ENCODE measurements around the gene CD180. TPM values are rescaled to one million over a fixed set of nuclear protein-coding genes. Genes with fewer than 3 reads are reported as not detected.
A peak's percentile ranks its signal among the peaks of the same experiment; 100 is the strongest.

The CD180 gene
- total and polyA plus RNA-seq, 2 experiments from 2014 or later: not detected

- H3K4me3 ChIP-seq: no peak overlapping the region
- no peak overlapping the region for H3K27ac ChIP-seq
- DNase-seq (ENCODE audit: low read depth in 1 of 2, low spot score in 1 of 2): peak in 1 of 2 donors; percentile 73
- H3K9me3 ChIP-seq (ENCODE audit: low read depth): no peaks in the 10 kb centered on the region
- no peak for TF ChIP-seq CTCF (IDR thresholded peaks at IDR 0.05; ENCODE audit: low read depth, low read length)
- H3K4me1 ChIP-seq (ENCODE audit: low read depth): peaks cover 21% of the 10 kb centered on the region
- H3K36me3 ChIP-seq: no peaks in the 10 kb centered on the region
- no peaks in the 10 kb centered on the region for H3K27me3 ChIP-seq
Observed at GRCh38 chr5:67211926-67212325, 15.3 kb upstream of the CD180 start.

- no peak overlapping the region for H3K27ac ChIP-seq
- H3K27me3 ChIP-seq: no peaks in the 10 kb centered on the region
- no peak overlapping the region for H3K4me3 ChIP-seq
- peak; percentile 64 for TF ChIP-seq CTCF (IDR thresholded peaks at IDR 0.05; ENCODE audit: low read depth, low read length)
- peak; percentile 84 to 86 for DNase-seq (ENCODE audit: low read depth in 1 of 2, low spot score in 1 of 2)
- no peaks in the 10 kb centered on the region for H3K9me3 ChIP-seq (ENCODE audit: low read depth)
- H3K36me3 ChIP-seq: no peaks in the 10 kb centered on the region
- no peaks in the 10 kb centered on the region for H3K4me1 ChIP-seq (ENCODE audit: low read depth)
Observed at GRCh38 chr5:67209141-67209771, 12.7 kb upstream of the CD180 start.

GRCh38 chr5:67208403-67208802, 11.8 kb upstream of the CD180 start:
- no peak overlapping the region for H3K4me3 ChIP-seq
- H3K36me3 ChIP-seq: no peaks in the 10 kb centered on the region

GRCh38 chr5:67206929-67207328, 10.3 kb upstream of the CD180 start:
- Histone ChIP-seq H3K27me3 (no peaks in the 10 kb centered on the region), H3K9me3 (ENCODE audit: low read depth) (no peaks in the 10 kb centered on the region), H3K27ac (no peak overlapping the region), H3K4me1 (ENCODE audit: low read depth) (no peaks in the 10 kb centered on the region), H3K36me3 (no peaks in the 10 kb centered on the region), H3K4me3 (no peak overlapping the region)
- DNase-seq (ENCODE audit: low read depth in 1 of 2, low spot score in 1 of 2): no peak
- no peak for TF ChIP-seq CTCF (IDR thresholded peaks at IDR 0.05; ENCODE audit: low read depth, low read length)

More at GRCh38 chr5:67208403-67208802, 11.8 kb upstream of the CD180 start:
- Histone ChIP-seq H3K27me3 (no peaks in the 10 kb centered on the region), H3K27ac (no peak overlapping the region), H3K4me1 (ENCODE audit: low read depth) (no peaks in the 10 kb centered on the region), H3K9me3 (ENCODE audit: low read depth) (no peaks in the 10 kb centered on the region)
- no peak for DNase-seq (ENCODE audit: low read depth in 1 of 2, low spot score in 1 of 2)
- no peak for TF ChIP-seq CTCF (IDR thresholded peaks at IDR 0.05; ENCODE audit: low read depth, low read length)

GRCh38 chr5:67206461-67206860, 9.9 kb upstream of the CD180 start:
- H3K27ac ChIP-seq: no peak overlapping the region
- H3K4me3 ChIP-seq: no peak overlapping the region
- no peaks in the 10 kb centered on the region for H3K9me3 ChIP-seq (ENCODE audit: low read depth)
- no peaks in the 10 kb centered on the region for H3K36me3 ChIP-seq
- no peaks in the 10 kb centered on the region for H3K4me1 ChIP-seq (ENCODE audit: low read depth)
- H3K27me3 ChIP-seq: no peaks in the 10 kb centered on the region
- no peak for TF ChIP-seq CTCF (IDR thresholded peaks at IDR 0.05; ENCODE audit: low read depth, low read length)
- no peak for DNase-seq (ENCODE audit: low read depth in 1 of 2, low spot score in 1 of 2)
